ENCODE measurements around the gene PHF24.

Gene PHF24

GRCh38 chr9:34961574-34962490 lies 3.7 kb downstream of the PHF24 start:
- Histone ChIP-seq H3K9ac (ENCODE audit: low read depth, low read length, poor library complexity, severe bottlenecking) (no peak overlapping the region), H4K20me1 (ENCODE audit: insufficient read depth, low read length, poor library complexity, severe bottlenecking) (no peaks in the 10 kb centered on the region), H2AFZ (ENCODE audit: low read length) (no peak overlapping the region), H3K36me3 (ENCODE audit: insufficient read depth, low read length) (no peaks in the 10 kb centered on the region), H3K4me2 (ENCODE audit: low read depth, low read length, poor library complexity, severe bottlenecking) (no peak overlapping the region), H3K27me3 (ENCODE audit: insufficient read depth, low read length, poor library complexity, severe bottlenecking) (peaks cover 22% of the 10 kb centered on the region), H3K9me2 (replicated peaks; ENCODE audit: low read depth, low read length) (no peaks in the 10 kb centered on the region), H3K9me3 (ENCODE audit: insufficient read depth, low read depth, low read length) (no peaks in the 10 kb centered on the region), H3F3A (ENCODE audit: low read depth) (no peaks in the 10 kb centered on the region), H3K4me1 (ENCODE audit: insufficient read depth, low read length, poor library complexity, severe bottlenecking) (no peaks in the 10 kb centered on the region), H3K79me2 (ENCODE audit: insufficient read depth, low read length) (no peaks in the 10 kb centered on the region), H3K4me3 (ENCODE audit: low read length, poor library complexity, severe bottlenecking) (no peak overlapping the region)
- no peak for TF ChIP-seq CTCF (conservative IDR thresholded peaks at IDR 0.05; ENCODE audit: low read length)
- no peak for TF ChIP-seq EZH2phosphoT487 (IDR thresholded peaks at IDR 0.05; ENCODE audit: borderline replicate concordance)

GRCh38 chr9:34962546-34962945 lies 4.5 kb downstream of the PHF24 start:
- no peaks in the 10 kb centered on the region for H3F3A ChIP-seq (ENCODE audit: low read depth)
- no peak overlapping the region for H2AFZ ChIP-seq (ENCODE audit: low read length)
- no peaks in the 10 kb centered on the region for H3K4me1 ChIP-seq (ENCODE audit: insufficient read depth, low read length, poor library complexity, severe bottlenecking)
- no peaks in the 10 kb centered on the region for H4K20me1 ChIP-seq (ENCODE audit: insufficient read depth, low read length, poor library complexity, severe bottlenecking)
- no peaks in the 10 kb centered on the region for H3K9me3 ChIP-seq (ENCODE audit: insufficient read depth, low read depth, low read length)
- H3K9me2 ChIP-seq (replicated peaks; ENCODE audit: low read depth, low read length): no peaks in the 10 kb centered on the region
- H3K4me2 ChIP-seq (ENCODE audit: low read depth, low read length, poor library complexity, severe bottlenecking): no peak overlapping the region
- H3K79me2 ChIP-seq (ENCODE audit: insufficient read depth, low read length): no peaks in the 10 kb centered on the region
- H3K36me3 ChIP-seq (ENCODE audit: insufficient read depth, low read length): no peaks in the 10 kb centered on the region
- H3K4me3 ChIP-seq (ENCODE audit: low read length, poor library complexity, severe bottlenecking): no peak overlapping the region
- peaks cover 14% of the 10 kb centered on the region for H3K27me3 ChIP-seq (ENCODE audit: insufficient read depth, low read length, poor library complexity, severe bottlenecking)
- no peak overlapping the region for H3K9ac ChIP-seq (ENCODE audit: low read depth, low read length, poor library complexity, severe bottlenecking)
- TF ChIP-seq EZH2phosphoT487 (IDR thresholded peaks at IDR 0.05; ENCODE audit: borderline replicate concordance): no peak
- no peak for TF ChIP-seq CTCF (conservative IDR thresholded peaks at IDR 0.05; ENCODE audit: low read length)

- H3K9me3 ChIP-seq (ENCODE audit: insufficient read depth, low read depth, low read length): no peaks in the 10 kb centered on the region
- no peaks in the 10 kb centered on the region for H3K36me3 ChIP-seq (ENCODE audit: insufficient read depth, low read length)
Observed at GRCh38 chr9:34963552-34963951, 5.5 kb downstream of the PHF24 start.

More at GRCh38 chr9:34963552-34963951, 5.5 kb downstream of the PHF24 start:
- Histone ChIP-seq H3K4me3 (ENCODE audit: low read length, poor library complexity, severe bottlenecking) (no peak overlapping the region), H3K79me2 (ENCODE audit: insufficient read depth, low read length) (no peaks in the 10 kb centered on the region), H3K9me2 (replicated peaks; ENCODE audit: low read depth, low read length) (no peaks in the 10 kb centered on the region), H2AFZ (ENCODE audit: low read length) (no peak overlapping the region), H4K20me1 (ENCODE audit: insufficient read depth, low read length, poor library complexity, severe bottlenecking) (no peaks in the 10 kb centered on the region), H3F3A (ENCODE audit: low read depth) (no peaks in the 10 kb centered on the region), H3K9ac (ENCODE audit: low read depth, low read length, poor library complexity, severe bottlenecking) (no peak overlapping the region), H3K27me3 (ENCODE audit: insufficient read depth, low read length, poor library complexity, severe bottlenecking) (peaks cover 8% of the 10 kb centered on the region), H3K4me1 (ENCODE audit: insufficient read depth, low read length, poor library complexity, severe bottlenecking) (no peaks in the 10 kb centered on the region), H3K4me2 (ENCODE audit: low read depth, low read length, poor library complexity, severe bottlenecking) (no peak overlapping the region)
- no peak for TF ChIP-seq EZH2phosphoT487 (IDR thresholded peaks at IDR 0.05; ENCODE audit: borderline replicate concordance)
- TF ChIP-seq CTCF (conservative IDR thresholded peaks at IDR 0.05; ENCODE audit: low read length): no peak
